NCI-H2171 (cell line): ENCODE data around the gene TOMM5.
"Not testable (repeated sequence)": the region's sequence is repeated elsewhere in the genome, so short reads cannot be mapped to it uniquely, and the experiment has no call there.

ENCODE experiments used
- DNase-seq: peaks from one replicate; lab custom pipeline; 2025; lab: John Stamatoyannopoulos, UW

The TOMM5 gene

DNA sequence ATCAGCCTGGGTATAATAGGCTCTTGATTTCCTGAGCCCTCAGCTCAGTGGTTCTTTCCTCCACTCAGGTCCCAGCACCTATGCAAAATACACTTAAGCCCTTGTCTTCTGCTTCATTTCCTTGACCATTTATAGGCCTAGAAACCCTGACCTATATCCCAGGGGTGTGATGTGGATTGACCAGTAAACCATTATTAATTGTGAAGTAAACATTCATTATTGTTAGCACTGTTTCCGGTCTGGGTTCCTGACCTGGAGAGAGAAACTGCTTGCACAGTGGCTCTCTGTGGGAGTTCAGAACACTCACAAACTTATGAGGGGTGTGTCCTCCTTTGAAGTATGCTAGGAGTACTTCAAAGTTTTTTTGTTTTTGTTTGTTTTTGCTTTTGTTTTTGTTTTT lies 19.6 kb upstream of the TOMM5 start:
- DNase-seq: no peak

DNA sequence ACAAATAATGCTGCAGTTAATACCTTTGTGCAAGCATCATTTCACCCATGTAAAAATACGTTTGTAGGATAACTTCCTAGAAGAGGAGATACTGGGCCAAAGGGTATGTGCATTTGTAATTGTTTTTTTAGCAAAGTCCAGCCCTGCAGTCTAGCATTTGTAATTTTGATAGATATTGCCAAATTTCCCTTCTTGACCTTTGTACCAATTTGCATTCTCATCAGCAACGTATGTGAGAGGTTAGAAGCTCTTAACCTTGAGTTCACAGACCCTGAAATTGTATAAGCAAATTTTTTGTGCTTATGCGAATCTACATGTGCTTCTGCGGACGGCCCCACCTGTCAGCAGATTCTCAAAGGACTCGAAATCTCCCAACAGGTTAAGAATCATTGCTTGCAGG lies 18.6 kb upstream of the TOMM5 start:
- DNase-seq: no peak

DNA sequence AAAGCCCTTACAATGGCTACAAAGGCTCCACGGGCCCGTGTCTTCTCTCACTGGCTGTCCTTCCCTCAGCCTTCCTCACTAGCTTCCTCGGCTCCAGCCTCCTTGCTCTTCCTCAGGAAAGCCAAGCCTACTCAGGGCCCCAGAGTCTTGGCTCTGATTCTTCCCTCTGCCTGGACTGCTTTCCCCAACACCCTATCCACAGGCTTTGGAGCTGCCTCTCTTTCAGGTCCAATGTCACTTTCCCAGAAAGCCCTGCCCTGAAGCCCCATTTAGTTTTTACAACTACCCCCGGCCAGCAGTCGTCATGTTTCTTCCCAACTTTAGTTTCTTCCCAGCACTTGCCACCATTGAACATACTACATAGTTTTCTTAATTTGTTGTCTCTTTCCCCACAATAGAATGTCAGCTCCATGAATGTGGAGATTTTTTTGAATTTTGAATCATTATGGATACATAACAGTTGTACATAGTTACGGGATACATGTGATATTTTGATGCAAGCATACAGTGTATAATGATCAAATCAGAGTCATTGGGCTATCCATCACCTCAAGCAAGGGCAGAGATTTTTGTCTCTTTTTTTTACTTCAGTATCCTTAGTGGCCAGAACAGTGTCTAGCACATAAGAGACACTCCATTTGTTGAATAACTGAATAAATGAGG lies 17.5 kb upstream of the TOMM5 start:
- no peak for DNase-seq

DNA sequence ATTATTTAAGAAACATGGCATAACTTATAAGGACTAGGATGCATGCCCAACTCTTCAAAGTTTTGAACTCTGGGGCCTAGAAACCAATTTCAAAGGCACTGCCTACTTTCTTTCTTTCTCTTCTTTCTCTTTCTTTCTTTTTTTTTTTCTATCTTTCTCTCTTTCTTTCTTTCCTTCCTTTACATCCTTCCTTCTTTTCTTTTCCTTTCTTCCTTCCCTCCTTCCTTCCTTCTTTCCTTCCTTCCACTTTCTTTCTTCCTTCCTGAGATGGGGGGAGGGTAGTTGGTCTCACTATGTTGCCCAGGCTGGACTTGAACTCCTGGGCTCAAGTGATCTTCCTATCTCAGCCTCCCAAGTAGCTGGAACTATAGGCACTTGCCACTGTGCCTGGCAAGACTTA lies 15.9 kb upstream of the TOMM5 start:
- DNase-seq: no peak

DNA sequence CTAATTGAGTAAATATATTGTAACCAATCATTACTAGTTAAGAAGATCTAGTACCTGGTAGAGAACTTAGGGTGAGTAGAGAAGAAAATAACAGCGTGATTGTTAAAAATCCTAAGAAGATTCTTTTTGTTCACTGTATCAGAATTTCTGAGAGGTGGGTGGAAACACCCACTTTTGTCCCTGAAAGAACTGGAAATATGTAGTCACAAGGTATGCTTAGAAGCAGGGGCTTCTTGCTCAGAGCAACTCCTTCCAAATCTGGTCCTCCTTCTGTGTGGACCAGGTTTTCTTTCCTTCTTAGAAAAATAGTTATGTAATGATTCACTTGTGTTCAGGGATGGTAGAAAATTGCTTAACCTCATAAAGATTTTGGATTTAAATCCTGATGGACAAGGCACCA lies 11.9 kb upstream of the TOMM5 start:
- no peak for DNase-seq

DNA sequence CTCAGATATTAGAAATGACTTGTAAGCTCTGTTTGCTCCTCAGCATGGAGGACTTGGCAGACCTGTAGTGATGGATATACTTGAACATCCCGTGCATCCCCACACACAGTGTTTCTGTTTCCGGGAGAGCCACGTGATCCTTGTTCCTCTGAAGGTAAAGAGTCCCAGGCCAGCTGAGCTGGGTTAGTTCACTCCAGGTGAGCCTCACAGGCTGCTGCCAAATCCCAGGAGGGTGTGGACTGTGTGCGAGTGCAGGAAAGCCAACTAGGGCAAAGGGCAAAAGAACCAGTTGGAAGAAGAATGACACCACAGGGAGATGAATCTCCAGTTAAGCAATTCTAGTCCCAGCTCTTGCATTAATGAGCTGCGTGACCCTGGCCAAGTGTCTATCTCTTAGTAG lies 10.4 kb upstream of the TOMM5 start:
- DNase-seq: peak; percentile 32

DNA sequence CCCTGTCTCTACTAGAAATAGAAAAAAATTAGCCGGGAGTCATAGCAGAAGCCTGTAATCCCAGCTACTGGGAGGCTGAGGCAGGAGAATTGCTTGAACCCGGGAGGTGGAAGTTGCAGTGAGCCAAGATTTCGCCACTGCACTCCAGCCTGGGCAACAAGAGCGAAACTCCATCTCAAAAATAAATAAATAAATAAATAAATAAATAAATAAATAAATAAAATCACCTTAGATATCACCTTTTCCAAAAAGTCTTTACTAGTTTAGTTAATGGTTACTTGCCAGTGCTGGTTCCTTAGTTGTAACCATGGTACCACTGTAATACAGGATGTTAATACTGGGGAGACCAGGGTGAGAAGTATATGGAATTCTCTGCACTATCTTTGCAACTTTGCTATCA lies 9.7 kb upstream of the TOMM5 start:
- DNase-seq: not testable (repeated sequence)

DNA sequence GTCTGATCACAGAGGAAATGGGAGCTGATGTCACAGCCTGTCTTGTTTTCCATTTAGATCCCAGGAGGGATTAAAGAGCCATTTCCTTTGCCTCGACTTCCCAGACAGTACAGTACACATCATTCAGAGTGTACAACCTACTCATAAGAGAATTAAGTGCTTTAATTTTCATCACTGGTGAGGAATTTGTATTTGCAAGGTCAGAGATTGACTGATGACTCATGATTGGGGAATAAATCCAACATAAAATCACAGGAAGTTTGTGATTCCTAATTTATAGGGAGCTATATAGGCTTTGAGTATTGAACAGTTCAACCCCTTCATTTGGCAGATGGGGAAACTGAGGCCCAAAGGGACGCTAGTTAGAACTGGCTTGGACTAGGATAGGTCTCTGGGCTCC lies 4.1 kb upstream of the TOMM5 start:
- no peak for DNase-seq

DNA sequence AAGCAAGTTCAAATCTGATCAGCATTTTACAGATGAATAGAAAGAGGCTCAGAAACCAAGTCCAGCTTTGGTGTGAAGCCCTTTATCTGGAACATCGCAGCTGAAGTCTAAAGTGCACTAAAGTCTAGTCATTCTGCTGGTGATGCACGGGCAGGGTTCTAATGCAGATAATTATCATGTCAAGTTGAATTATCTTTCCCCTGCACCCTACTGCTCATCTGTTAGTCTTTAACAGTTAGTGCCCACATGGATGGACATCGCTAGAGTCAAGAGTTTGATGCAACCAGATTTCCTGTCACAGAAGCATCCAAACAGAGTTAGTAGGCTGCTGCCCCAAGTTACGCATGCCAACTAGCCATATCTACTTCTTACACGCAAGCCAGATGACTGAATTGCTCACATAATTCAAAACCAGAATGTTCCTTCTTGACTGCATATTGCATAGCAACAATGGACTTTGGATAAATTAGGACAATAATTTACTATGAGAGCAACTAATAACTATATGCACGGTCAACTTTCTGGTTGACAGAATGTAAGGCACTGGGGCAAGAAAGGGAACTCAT lies 1.6 kb upstream of the TOMM5 start:
- no peak for DNase-seq

DNA sequence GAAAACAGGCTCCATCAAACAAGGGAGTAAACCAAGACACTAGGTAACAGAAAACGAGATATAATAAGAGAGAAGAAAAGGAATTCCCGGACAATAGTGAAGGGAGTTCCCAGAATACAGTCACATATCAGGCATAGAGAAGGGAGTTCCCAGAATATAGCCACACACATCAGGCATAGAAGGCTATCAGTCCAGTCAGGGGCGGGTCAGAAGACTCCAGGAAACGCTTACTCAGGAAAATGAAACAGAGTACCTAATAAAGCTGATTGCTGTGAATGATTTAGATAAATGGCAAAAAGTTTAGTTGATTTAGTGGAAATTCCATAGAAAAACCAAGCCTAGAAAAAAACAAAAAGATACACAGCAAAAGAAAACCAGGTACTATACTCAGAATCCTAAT lies 4.9 kb downstream of the TOMM5 start:
- DNase-seq: no peak

DNA sequence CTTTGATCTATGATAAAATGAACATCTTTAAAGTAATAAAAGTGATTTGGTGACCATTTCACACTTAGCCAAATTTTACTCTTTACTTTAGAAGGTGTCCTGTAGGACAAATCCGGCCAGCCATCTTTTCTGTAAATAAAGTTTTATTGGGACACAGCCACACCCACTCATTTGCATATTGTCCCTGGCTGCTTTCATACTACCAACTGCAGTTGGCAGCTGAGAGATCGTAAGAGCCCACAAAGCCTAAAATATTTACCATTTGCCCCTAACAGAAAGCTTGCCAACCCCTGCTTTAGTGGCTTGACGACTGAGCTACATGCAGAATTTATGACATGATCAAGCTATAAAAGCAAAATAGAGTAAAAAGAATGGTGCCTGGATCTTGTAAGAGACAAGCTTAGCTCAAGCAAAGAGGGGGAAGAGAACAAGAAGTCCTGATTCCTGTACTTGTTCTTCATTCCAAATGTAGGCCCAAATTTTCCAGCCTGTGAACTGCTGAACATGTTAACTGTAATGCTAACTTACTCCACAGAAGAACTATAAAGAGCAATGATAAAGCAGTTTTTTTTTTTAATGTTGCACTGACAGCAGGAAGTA lies 8.8 kb downstream of the TOMM5 start:
- no peak for DNase-seq

DNA sequence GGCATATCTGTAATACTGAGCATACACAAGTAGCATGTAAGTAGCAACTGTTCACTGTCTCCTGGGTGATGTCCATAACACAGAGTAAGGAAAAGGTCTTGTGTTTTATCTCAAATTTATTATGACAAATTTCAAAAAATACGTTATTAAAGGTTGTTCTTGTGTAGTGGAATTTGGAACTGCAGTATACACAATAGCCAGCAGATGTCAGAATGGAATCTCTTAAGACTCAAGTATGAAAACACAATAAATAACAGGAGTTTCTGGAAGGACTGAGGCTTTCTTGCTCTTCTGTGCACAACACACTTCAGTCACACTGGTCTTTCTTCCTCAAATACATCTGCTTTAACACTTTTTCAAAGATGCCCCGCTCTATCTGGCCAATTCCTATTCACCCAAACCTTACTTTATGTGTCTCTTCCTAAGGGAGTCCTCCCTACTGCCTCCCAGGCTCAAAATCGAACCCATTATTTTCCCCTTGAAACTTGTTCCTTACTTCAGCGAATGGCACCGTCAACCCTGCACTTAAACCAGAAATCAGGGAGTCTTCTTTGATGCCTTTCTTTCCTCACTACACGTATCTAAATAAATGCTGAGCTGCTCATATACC lies 9.7 kb downstream of the TOMM5 start:
- DNase-seq: peak; percentile 5

DNA sequence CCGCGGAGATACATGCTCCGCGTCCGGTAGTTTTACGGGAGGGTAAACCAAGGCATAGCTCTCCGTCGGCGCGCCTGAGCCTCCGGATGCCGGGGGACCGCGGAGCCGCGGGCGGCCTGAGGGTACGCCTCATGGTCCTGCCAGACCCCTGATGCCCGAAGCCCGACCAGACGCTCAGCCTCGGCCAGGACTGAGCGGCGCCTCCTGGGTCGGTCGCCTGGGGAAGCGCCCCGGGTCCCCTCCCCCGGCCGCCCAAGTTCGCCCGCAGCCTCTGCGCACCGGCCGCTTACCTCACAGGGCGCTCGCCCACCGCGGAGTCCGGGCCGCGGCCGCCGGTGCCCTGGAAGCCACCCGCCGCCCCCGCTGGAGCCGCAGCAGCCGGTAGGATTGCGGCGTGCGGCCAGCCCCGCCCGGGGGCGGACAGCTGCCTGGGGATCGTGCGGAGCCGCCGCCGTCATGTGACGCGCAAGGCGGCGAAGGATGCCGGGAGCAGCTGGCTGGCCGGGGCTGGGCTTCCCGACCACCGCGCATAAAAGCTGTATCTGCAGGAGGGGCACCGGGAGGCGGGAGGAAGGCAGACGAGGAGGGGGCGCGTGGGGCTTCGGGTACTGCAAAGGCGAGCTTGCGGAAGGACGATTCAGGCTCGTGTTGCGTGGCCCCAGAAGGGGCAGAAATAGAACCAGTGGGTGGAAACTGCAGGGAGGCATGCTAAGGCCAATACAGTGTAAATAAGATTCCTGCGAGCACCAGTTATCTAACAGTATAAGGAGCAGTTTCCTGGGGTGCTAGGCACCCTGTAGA lies 16.3 kb downstream of the TOMM5 start, which contains the start of gene FBXO10:
Gene FBXO10, minus strand, starts transcription at position 460 of the 801 bp plus-strand sequence. CDS start 34,612 bp downstream, outside the sequence.
- peak; percentile 45 for DNase-seq

DNA sequence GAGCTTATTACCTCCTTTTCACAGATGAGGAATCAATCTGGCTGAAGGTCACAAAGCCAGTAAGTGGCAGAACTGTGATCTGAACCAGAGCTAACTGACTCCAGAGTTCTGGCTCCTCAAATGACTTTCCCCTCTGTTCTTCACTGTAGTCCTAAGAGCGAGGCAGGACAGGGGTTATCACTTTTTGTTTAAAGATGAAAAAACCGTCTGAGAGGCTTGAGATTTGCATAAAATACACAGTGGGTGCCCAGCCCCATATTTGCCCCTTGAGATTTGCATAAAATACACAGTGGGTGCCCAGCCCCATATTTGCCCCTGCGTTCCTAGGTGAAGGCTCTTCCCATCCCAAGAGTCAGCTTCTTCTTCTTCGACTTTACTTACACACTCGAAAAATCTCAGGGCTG lies 16.9 kb downstream of the TOMM5 start:
- DNase-seq: no peak

DNA sequence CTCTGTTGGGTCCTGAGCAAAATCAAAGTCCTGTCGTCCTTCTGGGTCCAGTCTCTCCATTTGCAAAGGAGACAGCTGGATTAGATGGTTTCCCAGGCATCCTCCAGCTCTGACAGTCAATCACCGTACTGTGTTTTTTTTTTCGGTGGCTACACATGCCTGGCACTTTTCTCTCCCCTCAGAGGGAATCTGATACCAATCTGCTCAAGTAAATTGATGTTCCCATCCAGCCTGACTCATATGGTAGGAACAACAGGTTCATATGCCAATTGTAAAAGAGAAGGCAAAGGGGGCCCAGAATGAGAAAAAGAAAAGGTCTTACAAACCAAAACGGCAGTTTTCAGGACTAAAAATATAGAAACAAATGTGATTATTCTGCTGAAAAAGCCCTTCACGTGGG lies 17.4 kb downstream of the TOMM5 start:
- DNase-seq: peak; percentile 63

DNA sequence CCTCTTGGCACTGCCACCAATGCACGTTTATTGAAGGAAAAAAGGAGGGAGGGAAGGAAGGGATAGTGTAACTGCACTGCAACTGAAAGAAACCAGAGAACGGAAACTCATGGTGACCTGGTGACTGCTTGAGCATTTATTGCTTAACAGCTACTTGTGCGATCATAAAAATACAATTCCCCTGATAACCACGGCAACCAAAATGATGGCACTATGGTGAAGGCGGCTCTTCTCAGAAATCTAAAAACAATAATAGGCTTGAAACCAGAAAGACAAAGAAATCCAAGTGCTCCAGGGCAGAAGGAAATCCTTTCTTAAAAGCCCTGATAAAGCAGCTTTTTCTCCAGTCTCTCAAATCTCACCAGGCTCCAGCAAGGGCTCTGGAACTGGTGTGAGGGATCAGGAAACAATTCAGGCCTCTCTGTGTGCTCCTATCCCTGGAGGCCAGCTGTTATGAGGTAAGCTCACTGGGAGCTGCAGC lies 18.1 kb downstream of the TOMM5 start:
- no peak for DNase-seq

DNA sequence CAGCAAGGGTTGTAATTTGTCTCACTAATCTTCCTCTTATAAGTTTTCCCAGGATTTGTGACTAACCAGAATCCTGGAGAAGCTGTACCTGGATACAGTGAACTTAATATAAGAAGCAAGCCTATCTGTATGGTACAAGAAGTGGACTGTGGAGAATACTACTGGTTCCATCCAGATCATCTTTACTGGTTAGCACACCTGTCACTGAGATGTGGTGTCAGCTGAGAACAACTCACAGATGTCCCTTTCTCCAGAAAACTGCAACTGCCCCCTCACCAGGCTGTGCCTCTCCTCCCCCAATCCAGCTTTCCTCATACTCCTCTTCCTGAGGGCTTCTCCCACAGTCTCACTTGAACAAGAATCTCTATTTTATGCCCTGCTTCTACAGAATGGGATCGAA lies 21.1 kb downstream of the TOMM5 start:
- DNase-seq: no peak

DNA sequence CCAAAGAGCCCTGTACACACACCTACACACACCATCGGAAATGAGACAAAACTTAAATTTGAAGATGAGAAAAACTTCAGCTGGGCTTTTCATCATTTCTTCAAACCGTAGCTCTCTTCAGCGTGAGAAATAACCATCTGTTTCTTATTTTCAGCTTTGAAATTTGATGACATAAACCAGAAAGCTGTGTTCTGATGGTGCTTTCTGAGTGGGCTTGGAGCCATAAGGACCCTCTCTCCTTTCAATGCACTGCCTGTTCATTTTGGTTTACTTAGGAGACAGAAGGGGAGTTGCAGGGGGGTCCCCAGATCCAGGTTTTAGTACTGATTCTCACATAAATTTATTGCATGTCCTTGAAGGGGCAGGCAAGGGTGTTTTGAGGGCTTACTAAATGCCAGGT lies 25.7 kb downstream of the TOMM5 start:
- peak; percentile 6 for DNase-seq

DNA sequence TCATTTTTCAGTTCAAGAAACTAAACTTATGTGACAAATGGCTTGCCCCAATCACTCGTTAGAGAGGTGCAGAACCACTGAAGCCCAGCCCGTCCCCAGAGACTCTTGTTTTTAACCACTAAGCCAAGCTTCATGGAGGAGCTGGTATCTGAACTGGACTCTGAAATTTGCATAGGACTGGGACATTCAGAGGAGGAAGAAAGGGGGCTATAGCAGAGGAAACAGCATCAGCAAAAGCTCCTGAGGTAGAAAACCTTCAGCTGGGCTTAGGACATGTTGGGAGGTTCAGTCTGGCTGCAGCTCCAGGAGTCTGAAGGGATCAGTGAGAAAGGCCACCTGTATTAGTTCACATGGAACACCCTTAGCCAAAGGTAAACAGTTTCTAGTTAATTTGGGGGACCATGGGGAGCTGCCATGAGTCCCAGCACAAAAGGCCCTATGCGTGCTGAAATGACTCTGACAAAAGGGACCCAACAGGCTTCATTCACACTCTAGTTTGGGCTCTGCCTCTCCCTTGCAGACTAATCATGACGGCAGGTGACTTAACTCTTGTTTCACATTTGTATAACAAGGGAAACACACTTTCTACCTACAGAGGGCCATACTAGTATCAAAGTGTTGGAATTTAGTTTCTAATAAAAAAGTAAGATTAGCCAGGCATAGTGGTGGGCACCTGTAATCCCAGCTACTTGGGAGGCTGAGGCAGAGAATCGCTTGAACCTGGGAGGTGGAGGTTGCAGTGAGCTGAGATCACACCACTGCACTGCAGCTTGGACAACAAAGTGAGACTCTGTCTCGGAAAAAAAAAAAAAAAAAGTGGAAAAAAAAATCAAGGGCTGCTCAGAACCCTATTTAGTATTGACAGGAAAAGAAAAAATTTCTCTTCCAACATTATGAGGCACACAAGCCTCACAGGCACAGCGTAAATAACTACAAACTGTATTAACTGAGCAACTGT lies 26.5 kb downstream of the TOMM5 start:
- no peak for DNase-seq

DNA sequence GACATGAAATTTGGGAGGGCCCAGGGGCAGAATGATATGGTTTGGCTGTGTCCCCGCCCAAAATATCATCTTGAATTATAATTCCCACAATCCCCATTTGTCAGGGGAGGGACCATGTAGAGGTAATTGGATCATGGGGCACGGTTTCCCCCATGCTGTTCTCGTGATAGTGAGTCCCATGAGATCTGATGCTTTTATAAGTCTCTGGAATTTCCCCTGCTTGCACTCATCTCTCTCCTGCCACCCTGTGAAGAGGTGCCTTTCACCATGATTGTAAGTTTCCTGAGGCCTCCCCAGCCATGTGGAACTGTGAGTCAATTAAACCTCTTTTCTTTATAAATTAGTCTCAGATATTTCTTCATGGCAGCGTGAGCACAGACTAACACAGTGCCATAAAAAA lies 27.5 kb downstream of the TOMM5 start:
- no peak for DNase-seq
